Gastrocnemius medialis (tissue), 4 donors: Measurements from ENCODE around the gene PLS3.

Experiments used
- POLR2A ChIP-seq, 2 donors: fragments of 450-650 bp; IDR thresholded peaks; one replicate each; pipeline ENCODE4 v1.6.1; 2017; ENCODE audit warnings: antibody characterized with exemption in 2 of 2, mild to moderate bottlenecking in 2 of 2, moderate library complexity in 2 of 2
- TF ChIP-seq, protein P1 (sequence below), 5 experiments: fragments of 450-650 bp in 3 of 5; fragments of 200-600 bp in 2 of 5; sonication (generic) in 2 of 5; IDR thresholded peaks in 4 of 5; conservative IDR thresholded peaks in 1 of 5; 1 replicate in 4 of 5; 2 replicates in 1 of 5; pipeline ENCODE4 v1.5.1; 2016 to 2019; ENCODE audit warnings: antibody characterized with exemption in 5 of 5, mild to moderate bottlenecking in 3 of 5, moderate library complexity in 3 of 5

DNA sequence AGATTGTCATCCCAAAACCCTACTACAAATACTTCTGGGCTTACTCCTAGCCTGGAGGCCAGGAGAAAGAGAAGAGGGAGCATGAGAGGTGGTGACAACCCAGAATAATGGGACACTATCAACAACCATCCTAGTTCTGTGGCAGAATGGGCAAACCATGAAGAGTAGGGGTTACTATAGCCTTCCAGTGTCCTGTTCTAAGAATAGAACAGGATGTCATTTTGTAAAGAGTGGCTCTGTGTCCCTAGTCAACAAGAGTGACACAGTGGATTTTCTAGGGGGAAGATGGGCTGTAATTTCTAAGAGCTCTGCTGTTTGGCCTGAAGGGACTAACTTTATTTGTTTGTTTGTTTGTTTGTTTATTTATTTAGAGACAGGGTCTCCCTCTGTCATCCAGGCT, 136.0 kb downstream of the PLS3 start:
- TF ChIP-seq, protein P1, sequence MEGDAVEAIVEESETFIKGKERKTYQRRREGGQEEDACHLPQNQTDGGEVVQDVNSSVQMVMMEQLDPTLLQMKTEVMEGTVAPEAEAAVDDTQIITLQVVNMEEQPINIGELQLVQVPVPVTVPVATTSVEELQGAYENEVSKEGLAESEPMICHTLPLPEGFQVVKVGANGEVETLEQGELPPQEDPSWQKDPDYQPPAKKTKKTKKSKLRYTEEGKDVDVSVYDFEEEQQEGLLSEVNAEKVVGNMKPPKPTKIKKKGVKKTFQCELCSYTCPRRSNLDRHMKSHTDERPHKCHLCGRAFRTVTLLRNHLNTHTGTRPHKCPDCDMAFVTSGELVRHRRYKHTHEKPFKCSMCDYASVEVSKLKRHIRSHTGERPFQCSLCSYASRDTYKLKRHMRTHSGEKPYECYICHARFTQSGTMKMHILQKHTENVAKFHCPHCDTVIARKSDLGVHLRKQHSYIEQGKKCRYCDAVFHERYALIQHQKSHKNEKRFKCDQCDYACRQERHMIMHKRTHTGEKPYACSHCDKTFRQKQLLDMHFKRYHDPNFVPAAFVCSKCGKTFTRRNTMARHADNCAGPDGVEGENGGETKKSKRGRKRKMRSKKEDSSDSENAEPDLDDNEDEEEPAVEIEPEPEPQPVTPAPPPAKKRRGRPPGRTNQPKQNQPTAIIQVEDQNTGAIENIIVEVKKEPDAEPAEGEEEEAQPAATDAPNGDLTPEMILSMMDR (IDR thresholded peaks at IDR 0.05 in 4 of 5, conservative IDR thresholded peaks at IDR 0.05 in 1 of 5) = no peak
- TF ChIP-seq POLR2A (IDR thresholded peaks at IDR 0.05) = no peak
